SIG-M5 treated with dmso at 0.1 percent for 504 hours (cell line): Measurements from ENCODE around the gene ADCY9.
A peak's percentile ranks its signal among the peaks of the same experiment; 100 is the strongest.
"Not testable (repeated sequence)": the region's sequence is repeated elsewhere in the genome, so short reads cannot be mapped to it uniquely, and the experiment has no call there.

Source experiments
- DNase-seq: peaks from one replicate; lab custom pipeline; 2025; ENCODE audit not compliant: unreplicated experiment; lab: John Stamatoyannopoulos, UW

Gene ADCY9

GRCh38 chr16:4071686-4072561, 44.3 kb downstream of the ADCY9 start:
- no peak for DNase-seq

GRCh38 chr16:4070936-4071335, 45.3 kb downstream of the ADCY9 start:
- DNase-seq, result no peak

- no peak for DNase-seq
These were observed 48.8 kb downstream of the ADCY9 start for GRCh38 chr16:4067262-4068001.

- no peak for DNase-seq
These were observed 51.3 kb downstream of the ADCY9 start for GRCh38 chr16:4064950-4065352.

GRCh38 chr16:4062212-4062802, 53.9 kb downstream of the ADCY9 start:
- DNase-seq, result no peak

- no peak for DNase-seq
These were observed 55.4 kb downstream of the ADCY9 start for GRCh38 chr16:4060823-4061222.

GRCh38 chr16:4060009-4060408, 56.2 kb downstream of the ADCY9 start:
- DNase-seq, result no peak

GRCh38 chr16:4058386-4058785, 57.9 kb downstream of the ADCY9 start:
- DNase-seq, result no peak

- DNase-seq, result no peak
These were observed 58.8 kb downstream of the ADCY9 start for GRCh38 chr16:4057439-4057877.

- no peak for DNase-seq
These were observed 59.8 kb downstream of the ADCY9 start for GRCh38 chr16:4056161-4057105.

GRCh38 chr16:4055748-4056147, 60.5 kb downstream of the ADCY9 start:
- DNase-seq, result no peak

- DNase-seq, result peak; percentile 87
These were observed 62.9 kb downstream of the ADCY9 start for GRCh38 chr16:4053301-4053845.

GRCh38 chr16:4052801-4053293, 63.4 kb downstream of the ADCY9 start:
- DNase-seq, result peak; percentile 77

GRCh38 chr16:4052096-4052495, 64.1 kb downstream of the ADCY9 start:
- DNase-seq, result no peak

- DNase-seq, result no peak
These were observed 64.7 kb downstream of the ADCY9 start for GRCh38 chr16:4051591-4051990.

GRCh38 chr16:4049031-4049430, 67.2 kb downstream of the ADCY9 start:
- DNase-seq, result no peak

GRCh38 chr16:4048481-4048880, 67.8 kb downstream of the ADCY9 start:
- DNase-seq, result no peak

- DNase-seq, result no peak
These were observed 70.0 kb downstream of the ADCY9 start for GRCh38 chr16:4046221-4046620.

- not testable (repeated sequence) for DNase-seq
These were observed 70.7 kb downstream of the ADCY9 start for GRCh38 chr16:4045561-4045960.

GRCh38 chr16:4042581-4042980, 73.7 kb downstream of the ADCY9 start:
- DNase-seq, result no peak
